Calu3 (cell line): Measurements from ENCODE around the gene S1PR3. TPM values are rescaled to one million over a fixed set of nuclear protein-coding genes. Genes with fewer than 3 reads are reported as not detected.

ENCODE experiments used
- BruUV-seq: library from RNA; stranded (reverse); fragments of 400-500 nt; replicated peaks from 2 replicates; lab custom pipeline; 2021; lab: Mats Ljungman, UMichigan
- CTCF ChIA-PET: fragments of 300-600 bp; sonication (Branson Sonifier 250); formaldehyde crosslinking; loops from one replicate; lab custom pipeline; 2022; ENCODE audit warnings: antibody characterized with exemption; lab: Charles Lee
- DNase-seq: peaks from one replicate; pipeline ENCODE4 v3.0.0; 2022
- H3K27ac Mint-ChIP-seq: one replicate; pipeline ENCODE4 v1.8.0; 2022; ENCODE audit warnings: mixed read lengths; ENCODE audit not compliant: unreplicated experiment
- H3K27me3 Mint-ChIP-seq: one replicate; pipeline ENCODE4 v1.8.0; 2022; ENCODE audit warnings: mixed read lengths; ENCODE audit not compliant: unreplicated experiment
- H3K36me3 Mint-ChIP-seq: one replicate; pipeline ENCODE4 v1.8.0; 2022; ENCODE audit warnings: mild to moderate bottlenecking, moderate library complexity, mixed read lengths; ENCODE audit not compliant: insufficient read depth, unreplicated experiment
- H3K4me1 Mint-ChIP-seq: one replicate; pipeline ENCODE4 v1.8.0; 2022; ENCODE audit warnings: mild to moderate bottlenecking, low read depth, mixed read lengths; ENCODE audit not compliant: unreplicated experiment
- H3K4me3 Mint-ChIP-seq: one replicate; pipeline ENCODE4 v1.8.0; 2022; ENCODE audit warnings: mild to moderate bottlenecking, low read depth, moderate library complexity, mixed read lengths; ENCODE audit not compliant: unreplicated experiment
- H3K9me3 Mint-ChIP-seq: one replicate; pipeline ENCODE4 v1.8.0; 2022; ENCODE audit warnings: low read depth, mixed read lengths; ENCODE audit not compliant: unreplicated experiment
- CTCF ChIP-seq: fragments of 200-600 bp; IDR thresholded peaks from one replicate; pipeline ENCODE4 v1.8.0; 2022; ENCODE audit warnings: antibody characterized with exemption; ENCODE audit not compliant: unreplicated experiment
- intact Hi-C: fragments of 100-400 bp; cut with micrococcal nuclease; formaldehyde crosslinking; loops from one replicate; pipeline ENCODE4 v1.10.0; 2022; ENCODE audit not compliant: unreplicated experiment
- total RNA-seq: library from RNA; stranded (reverse); gene quantifications from 2 replicates; pipeline ENCODE4 v1.2.3, GENCODE V29; 2022

S1PR3 gene
- total RNA-seq, 1 experiment from 2014 or later = 0.66 TPM

GRCh38 chr9:89025553-89025952 is 34.3 kb downstream of the S1PR3 start:
- Mint-ChIP-seq H3K27ac (no peak overlapping the region), H3K4me3 (no peak overlapping the region), H3K36me3 (peaks cover 7% of the 10 kb centered on the region), H3K9me3 (no peaks in the 10 kb centered on the region), H3K4me1 (peaks cover 15% of the 10 kb centered on the region), H3K27me3 (no peaks in the 10 kb centered on the region)
- DNase-seq = no peak
- intact Hi-C loops = loop anchor here (10.0 kb wide), 2 partner anchors 109 to 159 kb away; no protein-coding TSS in a partner anchor
- CTCF ChIA-PET = no interaction called here
- no peak for TF ChIP-seq CTCF
- no TSS peak for BruUV-seq

- peaks cover 2% of the 10 kb centered on the region for H3K4me1 Mint-ChIP-seq
- CTCF ChIA-PET = no interaction called here
- TF ChIP-seq CTCF = no peak
- no peaks in the 10 kb centered on the region for H3K27me3 Mint-ChIP-seq
- intact Hi-C loops = loop anchor here (10.0 kb wide), 2 partner anchors 108 to 158 kb away; no protein-coding TSS in a partner anchor
- H3K4me3 Mint-ChIP-seq = no peak overlapping the region
- no peak for DNase-seq
- no TSS peak for BruUV-seq
- H3K9me3 Mint-ChIP-seq = peaks cover 2% of the 10 kb centered on the region
- peaks cover 3% of the 10 kb centered on the region for H3K36me3 Mint-ChIP-seq
- no peak overlapping the region for H3K27ac Mint-ChIP-seq
Observed at GRCh38 chr9:89026876-89027275, 35.6 kb downstream of the S1PR3 start.

- intact Hi-C loops = loop anchor here (10.0 kb wide), 2 partner anchors 105 to 155 kb away; no protein-coding TSS in a partner anchor
- no peak for DNase-seq
- Mint-ChIP-seq H3K36me3 (peaks cover 4% of the 10 kb centered on the region), H3K27me3 (no peaks in the 10 kb centered on the region), H3K9me3 (peaks cover 2% of the 10 kb centered on the region), H3K27ac (no peak overlapping the region), H3K4me3 (no peak overlapping the region), H3K4me1 (no peaks in the 10 kb centered on the region)
- no peak for TF ChIP-seq CTCF
- CTCF ChIA-PET = no interaction called here
- no TSS peak for BruUV-seq
Observed at GRCh38 chr9:89029788-89030187, 38.5 kb downstream of the S1PR3 start.

- H3K4me3 Mint-ChIP-seq = no peak overlapping the region
- intact Hi-C loops = no loop called here
- BruUV-seq = no TSS peak
- peaks cover 4% of the 10 kb centered on the region for H3K36me3 Mint-ChIP-seq
- no peaks in the 10 kb centered on the region for H3K27me3 Mint-ChIP-seq
- H3K4me1 Mint-ChIP-seq = peaks cover 8% of the 10 kb centered on the region
- no peak overlapping the region for H3K27ac Mint-ChIP-seq
- no peak for DNase-seq
- peaks cover 2% of the 10 kb centered on the region for H3K9me3 Mint-ChIP-seq
- CTCF ChIA-PET = no interaction called here
- no peak for TF ChIP-seq CTCF
Observed at GRCh38 chr9:89032173-89032572, 40.9 kb downstream of the S1PR3 start.
